Ovary (tissue), 3 donors: Measurements from ENCODE around the gene AMFR.

Experiments
- POLR2A ChIP-seq: fragments of 450-650 bp; IDR thresholded peaks from one replicate; pipeline ENCODE4 v1.6.1; 2017; ENCODE audit warnings: antibody characterized with exemption, mild to moderate bottlenecking, moderate library complexity
- TF ChIP-seq, protein P1 (sequence below), 3 donors: fragments of 450-650 bp in 2 of 3; fragments of 200-600 bp in 1 of 3; IDR thresholded peaks; one replicate each; pipeline versions ENCODE4 v1.5.1 to v1.8.0; 2016 to 2022; ENCODE audit warnings: antibody characterized with exemption in 3 of 3, mild to moderate bottlenecking in 1 of 3
- donor health status: DM: no; HTN: no; CAD: no.

DNA sequence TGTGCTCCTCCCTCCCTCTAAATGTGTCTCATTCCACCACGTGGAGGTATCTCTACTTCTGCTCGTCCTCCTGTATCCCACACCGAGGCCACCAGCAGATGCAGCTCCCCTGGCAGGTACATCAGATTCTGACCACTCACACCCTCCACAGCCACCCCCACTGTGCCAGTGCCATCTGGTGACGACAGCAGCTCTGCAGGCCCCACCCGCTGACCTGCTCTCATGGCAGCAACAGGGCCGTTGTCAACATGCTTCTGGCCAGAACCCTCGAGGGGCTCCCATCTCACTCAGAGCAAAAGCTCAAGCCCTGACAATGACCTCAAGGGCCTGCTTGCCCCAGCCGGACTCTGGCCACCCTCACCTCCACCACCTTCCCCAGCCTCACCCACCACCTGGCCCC is 93.4 kb downstream of the AMFR start:
- TF ChIP-seq, protein P1, sequence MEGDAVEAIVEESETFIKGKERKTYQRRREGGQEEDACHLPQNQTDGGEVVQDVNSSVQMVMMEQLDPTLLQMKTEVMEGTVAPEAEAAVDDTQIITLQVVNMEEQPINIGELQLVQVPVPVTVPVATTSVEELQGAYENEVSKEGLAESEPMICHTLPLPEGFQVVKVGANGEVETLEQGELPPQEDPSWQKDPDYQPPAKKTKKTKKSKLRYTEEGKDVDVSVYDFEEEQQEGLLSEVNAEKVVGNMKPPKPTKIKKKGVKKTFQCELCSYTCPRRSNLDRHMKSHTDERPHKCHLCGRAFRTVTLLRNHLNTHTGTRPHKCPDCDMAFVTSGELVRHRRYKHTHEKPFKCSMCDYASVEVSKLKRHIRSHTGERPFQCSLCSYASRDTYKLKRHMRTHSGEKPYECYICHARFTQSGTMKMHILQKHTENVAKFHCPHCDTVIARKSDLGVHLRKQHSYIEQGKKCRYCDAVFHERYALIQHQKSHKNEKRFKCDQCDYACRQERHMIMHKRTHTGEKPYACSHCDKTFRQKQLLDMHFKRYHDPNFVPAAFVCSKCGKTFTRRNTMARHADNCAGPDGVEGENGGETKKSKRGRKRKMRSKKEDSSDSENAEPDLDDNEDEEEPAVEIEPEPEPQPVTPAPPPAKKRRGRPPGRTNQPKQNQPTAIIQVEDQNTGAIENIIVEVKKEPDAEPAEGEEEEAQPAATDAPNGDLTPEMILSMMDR (IDR thresholded peaks at IDR 0.05): no peak
- TF ChIP-seq POLR2A: no peak
